HCT116 (cell line): ENCODE data around the gene SAMHD1. TPM values are rescaled to one million over a fixed set of nuclear protein-coding genes. Genes with fewer than 3 reads are reported as not detected.

Experiments
- ATAC-seq: fragments of 200-7000 bp; cut with Tn5 transposase; 2 replicates; pipeline ENCODE4 v1.9.1; 2020; ENCODE audit warnings: mild to moderate bottlenecking, moderate library complexity
- BruUV-seq: library from RNA; stranded (reverse); fragments of 400-500 nt; replicated peaks from 2 replicates; lab custom pipeline; 2021; lab: Mats Ljungman, UMichigan
- CTCF ChIA-PET: fragments of 300-600 bp; sonication (Branson Sonifier 250); formaldehyde crosslinking; loops from one replicate; lab custom pipeline; 2021; ENCODE audit warnings: antibody characterized with exemption; lab: Charles Lee
- POLR2A ChIA-PET: fragments of 300-600, 350-600 bp; sonication (Branson Sonifier 250); formaldehyde crosslinking; loops from one replicate; lab custom pipeline; 2021; ENCODE audit warnings: antibody characterized with exemption; lab: Charles Lee
- RAD21 ChIA-PET, 2 experiments: fragments of 300-600 bp; sonication (Branson Sonifier 250); formaldehyde crosslinking; loops; one replicate each; lab custom pipeline; 2023; ENCODE audit warnings: low total read pairs in 2 of 2; ENCODE audit not compliant: uncharacterized antibody in 2 of 2, unreplicated experiment in 2 of 2, low non-redundant PET in 1 of 2; lab: Charles Lee
- DNase-seq: peaks from one replicate; pipeline ENCODE4 v3.0.0-alpha.2; 2010; ENCODE audit warnings: low read depth, low spot score
- H2AFZ ChIP-seq: fragments of 200-600 bp; shearing (Covaris generic), sonication (generic); 2 replicates; pipeline ENCODE4 v1.6.1; 2017; ENCODE audit warnings: low read depth, mixed run types, mixed read lengths, antibody characterized with exemption, low read length; ENCODE audit not compliant: poor library complexity, severe bottlenecking
- H3K27ac ChIP-seq: 2 replicates; pipeline ENCODE4 v1.5.1; 2012; ENCODE audit warnings: low read depth, low read length
- H3K27me3 ChIP-seq: fragments of 200-600 bp; sonication (generic); 2 replicates; pipeline ENCODE4 v1.6.1; 2016; ENCODE audit warnings: mixed run types, low read length, mixed read lengths; ENCODE audit not compliant: insufficient read depth
- H3K36me3 ChIP-seq, 2 experiments: fragments of 200-500 bp in 1 of 2; fragments of 200-600 bp in 1 of 2; sonication (Bioruptor generic) in 1 of 2; sonication (generic) in 1 of 2; 2 replicates each; pipeline versions ENCODE4 v1.5.1 to v1.6.1; 2014 to 2016; ENCODE audit warnings: low read length in 2 of 2, inconsistent platforms in 1 of 2, mixed read lengths in 1 of 2, mixed run types in 1 of 2; ENCODE audit not compliant: insufficient read depth in 2 of 2, control insufficient read depth in 1 of 2
- H3K4me1 ChIP-seq, 2 experiments: fragments of 200-600 bp in 1 of 2; sonication (generic) in 1 of 2; 2 replicates each; pipeline versions ENCODE4 v1.5.1 to v1.6.1; 2012 to 2017; ENCODE audit warnings: low read length in 2 of 2, inconsistent platforms in 1 of 2, mild to moderate bottlenecking in 1 of 2, mixed read lengths in 1 of 2, mixed run types in 1 of 2, moderate library complexity in 1 of 2; ENCODE audit not compliant: insufficient read depth in 2 of 2, control insufficient read depth in 1 of 2
- H3K4me2 ChIP-seq: fragments of 200-600 bp; sonication (generic); 2 replicates; pipeline ENCODE4 v1.6.1; 2017; ENCODE audit warnings: mixed run types, low read length, mixed read lengths
- H3K4me3 ChIP-seq, 2 experiments: fragments of 200-600 bp in 1 of 2; sonication (generic) in 1 of 2; replicated peaks in 1 of 2; 2 replicates each; pipeline ENCODE4 v1.5.1; 2011 to 2016; ENCODE audit warnings: low read length in 2 of 2, control low read depth in 1 of 2, low read depth in 1 of 2, mild to moderate bottlenecking in 1 of 2, mixed read lengths in 1 of 2, mixed run types in 1 of 2
- H3K79me2 ChIP-seq: fragments of 200-600 bp; sonication (generic); 2 replicates; pipeline ENCODE4 v1.6.1; 2017; ENCODE audit warnings: mild to moderate bottlenecking, mixed run types, low read length, moderate library complexity, mixed read lengths; ENCODE audit not compliant: insufficient read depth
- H3K9ac ChIP-seq: fragments of 200-600 bp; sonication (generic); 2 replicates; pipeline ENCODE4 v1.6.1; 2016; ENCODE audit warnings: low read length, mixed read lengths
- H3K9me2 ChIP-seq: fragments of 200-600 bp; sonication (generic), shearing (Covaris generic); 2 replicates; pipeline ENCODE4 v1.6.1; 2017; ENCODE audit warnings: mixed run types, mild to moderate bottlenecking, moderate library complexity; ENCODE audit not compliant: insufficient read depth
- H3K9me3 ChIP-seq, 2 experiments: fragments of 200-500 bp in 1 of 2; fragments of 200-600 bp in 1 of 2; sonication (Bioruptor generic) in 1 of 2; sonication (generic) in 1 of 2; 2 replicates each; pipeline ENCODE4 v1.6.1; 2014 to 2017; ENCODE audit warnings: low read length in 2 of 2, mixed read lengths in 2 of 2, inconsistent platforms in 1 of 2, low read depth in 1 of 2, mild to moderate bottlenecking in 1 of 2, mixed run types in 1 of 2, moderate library complexity in 1 of 2; ENCODE audit not compliant: control insufficient read depth in 1 of 2, insufficient read depth in 1 of 2
- H4K20me1 ChIP-seq: fragments of 200-600 bp; sonication (generic), shearing (Covaris generic); 2 replicates; pipeline ENCODE4 v1.6.1; 2017; ENCODE audit warnings: mixed run types, mild to moderate bottlenecking, moderate library complexity; ENCODE audit not compliant: insufficient read depth
- EGR1 ChIP-seq: IDR thresholded peaks from 2 replicates; pipeline ENCODE4 v1.6.1; 2012; ENCODE audit warnings: low read depth
- ELF1 ChIP-seq: IDR thresholded peaks from 2 replicates; pipeline ENCODE4 v1.6.1; 2012; ENCODE audit warnings: low read depth, borderline replicate concordance
- EZH2phosphoT487 ChIP-seq: fragments of 200-600 bp; IDR thresholded peaks from 2 replicates; pipeline ENCODE4 v1.6.1; 2018; ENCODE audit warnings: antibody characterized with exemption, borderline replicate concordance
- FOSL1 ChIP-seq: IDR thresholded peaks from 2 replicates; pipeline ENCODE4 v1.6.1; 2012; ENCODE audit warnings: low read depth
- MAX ChIP-seq: IDR thresholded peaks from 2 replicates; pipeline ENCODE4 v1.6.1; 2012
- RAD21 ChIP-seq: IDR thresholded peaks from 2 replicates; pipeline ENCODE4 v1.6.1; 2012; ENCODE audit warnings: low read depth, mild to moderate bottlenecking
- REST ChIP-seq: IDR thresholded peaks from 2 replicates; pipeline ENCODE4 v1.6.1; 2012; ENCODE audit warnings: low read depth
- SP1 ChIP-seq: IDR thresholded peaks from 2 replicates; pipeline ENCODE4 v1.6.1; 2012; ENCODE audit warnings: low read depth
- SRF ChIP-seq: IDR thresholded peaks from 2 replicates; pipeline ENCODE4 v1.6.1; 2012; ENCODE audit warnings: low read depth
- TCF7L2 ChIP-seq: IDR thresholded peaks from 2 replicates; pipeline ENCODE4 v1.7.0; 2011; ENCODE audit warnings: borderline replicate concordance, inconsistent platforms; ENCODE audit not compliant: insufficient read depth, insufficient read length; ENCODE audit errors: extremely low read depth
- YY1 ChIP-seq: IDR thresholded peaks from 2 replicates; pipeline ENCODE4 v1.6.1; 2011; ENCODE audit warnings: low read length, low read depth, moderate library complexity, mild to moderate bottlenecking; ENCODE audit not compliant: insufficient replicate concordance; ENCODE audit errors: extremely low read depth
- ZFX ChIP-seq: fragments of 450-650 bp; IDR thresholded peaks from 2 replicates; pipeline ENCODE4 v1.6.1; 2017
- ZNF274 ChIP-seq: fragments of 200-500 bp; sonication (Bioruptor generic); IDR thresholded peaks from 2 replicates; pipeline ENCODE4 v1.6.1; 2014; ENCODE audit warnings: mild to moderate bottlenecking, low read depth, low read length, inconsistent platforms
- intact Hi-C: fragments of 100-400 bp; cut with micrococcal nuclease; formaldehyde crosslinking; loops from 2 replicates; pipeline ENCODE4 v1.10.0; 2022
- total RNA-seq: library from RNA; stranded (reverse); gene quantifications from one replicate; pipeline ENCODE4 v1.2.1, GENCODE V29; 2021; ENCODE audit not compliant: unreplicated experiment

SAMHD1 gene
- total RNA-seq, 1 experiment from 2014 or later = 21.4 TPM

GRCh38 chr20:36876473-36876833, 75.1 kb downstream of the SAMHD1 start:
- no peaks in the 10 kb centered on the region for H3K36me3 ChIP-seq
- peaks cover 0 to 26% of the 10 kb centered on the region in 2 experiments; a peak in 2 of 4 replicates for H3K4me1 ChIP-seq
- intact Hi-C loops = no loop called here
- H2AFZ ChIP-seq = no peak overlapping the region
- ChIA-PET POLR2A (no interaction called here), RAD21 (interaction anchor here in 1 of 2 experiments (0.6 kb wide), 1 partner anchor 9 kb away, joined by 5 read pairs; no protein-coding TSS in a partner anchor), CTCF (no interaction called here)
- H3K9ac ChIP-seq = no peak overlapping the region
- no peaks in the 10 kb centered on the region for H3K27me3 ChIP-seq
- no peak overlapping the region for H3K4me2 ChIP-seq
- no peak for TF ChIP-seq SRF
- TF ChIP-seq YY1 = no peak
- TF ChIP-seq TCF7L2 = no peak
- TF ChIP-seq SP1 = no peak
- no peaks in the 10 kb centered on the region for H3K79me2 ChIP-seq
- no peak for DNase-seq
- ATAC-seq = no peak
- BruUV-seq = no TSS peak
- H3K27ac ChIP-seq = no peak overlapping the region
- H3K9me3 ChIP-seq = no peaks in the 10 kb centered on the region
- H3K4me3 ChIP-seq = no peak overlapping the region
- no peaks in the 10 kb centered on the region for H4K20me1 ChIP-seq
- H3K9me2 ChIP-seq = no peaks in the 10 kb centered on the region

DNA sequence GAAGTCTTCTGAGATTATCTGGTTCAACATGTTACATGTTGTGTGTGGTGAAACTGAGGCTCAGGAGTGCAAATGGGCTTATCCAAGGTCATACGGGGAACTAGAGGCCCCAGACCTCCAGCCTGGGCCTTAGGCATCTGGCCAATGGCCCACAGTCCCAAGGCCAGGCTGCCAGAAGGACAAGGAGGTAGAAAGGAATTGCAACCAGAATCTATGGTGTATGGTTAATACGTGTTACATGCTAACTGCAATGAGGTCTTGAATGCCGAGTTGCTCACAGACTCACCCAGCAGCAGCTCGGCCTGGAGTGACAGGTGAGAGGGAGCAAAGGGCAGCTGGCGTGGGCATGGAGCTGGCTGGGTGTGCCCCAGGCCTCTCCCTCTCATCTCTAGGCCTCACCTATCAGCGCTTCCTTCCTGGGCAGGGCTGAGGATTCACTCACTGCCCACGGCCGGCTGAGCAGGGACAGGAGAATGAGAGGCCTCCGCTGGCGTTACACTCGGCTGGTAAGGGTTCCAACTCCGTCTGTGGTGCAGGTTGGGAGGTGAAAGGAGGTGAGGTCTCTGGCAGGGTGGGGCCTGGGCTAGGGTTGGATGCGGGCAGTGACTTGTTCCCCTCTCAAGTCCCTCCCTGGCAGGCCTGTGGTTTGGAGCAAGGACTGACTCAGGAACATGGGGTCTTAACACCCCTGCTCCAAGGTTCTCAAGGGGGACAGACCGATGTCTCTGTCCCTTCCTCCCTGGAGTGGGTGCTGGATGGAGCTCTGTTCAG, 75.6 kb downstream of the SAMHD1 start, which contains the start of gene TLDC2:
Gene TLDC2, plus strand, starts transcription at position 437 of the 771 bp plus-strand sequence. Its CDS starts 37 bp downstream, at position 474.
- Histone ChIP-seq H3K4me1 (peaks cover 0 to 23% of the 10 kb centered on the region in 2 experiments; a peak in 1 of 4 replicates), H3K27ac (no peak within 1 kb of the TSS)
- CTCF ChIA-PET = no interaction called here
- TF ChIP-seq EZH2phosphoT487 (no peak), ZNF274 (no peak), EGR1 (no peak), REST (no peak), YY1 (no peak), SRF (no peak), ELF1 (no peak), TCF7L2 (no peak), RAD21 (no peak), FOSL1 (no peak), ZFX (no peak), MAX (no peak)

More for the DNA sequence above, 75.6 kb downstream of the SAMHD1 start, which contains the start of gene TLDC2:
- ATAC-seq = no peak
- Histone ChIP-seq H3K4me3 (no peak within 1 kb of the TSS), H3K36me3 (no peaks in the 10 kb centered on the region), H3K4me2 (no peak within 1 kb of the TSS), H3K9me2 (no peaks in the 10 kb centered on the region), H4K20me1 (no peaks in the 10 kb centered on the region), H3K27me3 (no peaks in the 10 kb centered on the region), H3K79me2 (no peaks in the 10 kb centered on the region), H3K9me3 (no peaks in the 10 kb centered on the region), H2AFZ (no peak within 1 kb of the TSS), H3K9ac (no peak within 1 kb of the TSS)
- no TSS peak for BruUV-seq
- intact Hi-C loops = no loop called here
- no peak for DNase-seq
- ChIA-PET POLR2A (no interaction called here), RAD21 (interaction anchor here (0.6 to 0.7 kb wide), 2 partner anchors 9 to 146 kb away, joined by 4 to 5 read pairs; no protein-coding TSS in a partner anchor)
